H1 (cell line): ENCODE measurements around the gene PTGIR. TPM values are rescaled to one million over a fixed set of nuclear protein-coding genes. Genes with fewer than 3 reads are reported as not detected.

Experiments used
- ASH2L ChIP-seq: fragments of 200-600, 300-600 bp; sonication (generic); IDR thresholded peaks from one replicate; pipeline ENCODE4 v1.7.1; 2017; ENCODE audit warnings: low read length
- EZH2 ChIP-seq: fragments of 200-600 bp; sonication (generic); IDR thresholded peaks from 2 replicates; pipeline ENCODE4 v1.7.1; 2012; ENCODE audit warnings: low read depth, mild to moderate bottlenecking, moderate library complexity, low read length, inconsistent platforms; ENCODE audit not compliant: severe bottlenecking
- SP2 ChIP-seq: IDR thresholded peaks from 2 replicates; pipeline ENCODE4 v1.6.1; 2012; ENCODE audit warnings: mild to moderate bottlenecking, low read length, inconsistent platforms
- SUZ12 ChIP-seq: fragments of 200-600 bp; sonication (generic); IDR thresholded peaks from 2 replicates; pipeline ENCODE4 v1.6.1; 2012; ENCODE audit warnings: mild to moderate bottlenecking, inconsistent platforms, low read length, moderate library complexity, mixed read lengths
- TEAD4 ChIP-seq: IDR thresholded peaks from 2 replicates; pipeline ENCODE4 v1.6.1; 2012; ENCODE audit warnings: low read depth, low read length, inconsistent platforms, mixed read lengths
- polyA plus RNA-seq, 7 experiments: library from polyadenylated mRNA; depleted of rRNA in 3 of 7; stranded (reverse) in 5 of 7; unstranded in 2 of 7; fragments of >200 nt in 5 of 7; fragments of 200-250 nt in 2 of 7; gene quantifications; 1 replicate in 5 of 7; 2 replicates in 1 of 7; 4 replicates in 1 of 7; pipeline versions ENCODE4 v1.2.1 to v1.2.3, GENCODE V29; 2011 to 2013; ENCODE audit warnings: missing spikeins in 2 of 7, mixed read lengths in 2 of 7
- total RNA-seq: library from RNA; stranded (reverse); fragmentation: NEBNext Ultra II Directional; extraction: Animal tissue kit (Norgen Biotek cat#: 25700); gene quantifications from 2 replicates; pipeline ENCODE4 v1.2.1, GENCODE V29; 2021
- TF ChIP-seq, protein P1 (sequence below): fragments of 300-600 bp; sonication (generic); IDR thresholded peaks from 2 replicates; pipeline ENCODE4 v1.7.1; 2012; ENCODE audit warnings: low read length, moderate library complexity, mild to moderate bottlenecking, inconsistent platforms; ENCODE audit not compliant: insufficient replicate concordance
- TF ChIP-seq, protein P2 (sequence below): IDR thresholded peaks from 2 replicates; pipeline ENCODE4 v1.6.1; 2011; ENCODE audit warnings: low read depth, mild to moderate bottlenecking, low read length; ENCODE audit not compliant: insufficient read depth

PTGIR gene
- total and polyA plus RNA-seq, 2 of the 8 experiments (the other 6 are each of a cell fraction or from before 2014, with no cell fraction given), result 0.15 TPM; not detected in 1

DNA sequence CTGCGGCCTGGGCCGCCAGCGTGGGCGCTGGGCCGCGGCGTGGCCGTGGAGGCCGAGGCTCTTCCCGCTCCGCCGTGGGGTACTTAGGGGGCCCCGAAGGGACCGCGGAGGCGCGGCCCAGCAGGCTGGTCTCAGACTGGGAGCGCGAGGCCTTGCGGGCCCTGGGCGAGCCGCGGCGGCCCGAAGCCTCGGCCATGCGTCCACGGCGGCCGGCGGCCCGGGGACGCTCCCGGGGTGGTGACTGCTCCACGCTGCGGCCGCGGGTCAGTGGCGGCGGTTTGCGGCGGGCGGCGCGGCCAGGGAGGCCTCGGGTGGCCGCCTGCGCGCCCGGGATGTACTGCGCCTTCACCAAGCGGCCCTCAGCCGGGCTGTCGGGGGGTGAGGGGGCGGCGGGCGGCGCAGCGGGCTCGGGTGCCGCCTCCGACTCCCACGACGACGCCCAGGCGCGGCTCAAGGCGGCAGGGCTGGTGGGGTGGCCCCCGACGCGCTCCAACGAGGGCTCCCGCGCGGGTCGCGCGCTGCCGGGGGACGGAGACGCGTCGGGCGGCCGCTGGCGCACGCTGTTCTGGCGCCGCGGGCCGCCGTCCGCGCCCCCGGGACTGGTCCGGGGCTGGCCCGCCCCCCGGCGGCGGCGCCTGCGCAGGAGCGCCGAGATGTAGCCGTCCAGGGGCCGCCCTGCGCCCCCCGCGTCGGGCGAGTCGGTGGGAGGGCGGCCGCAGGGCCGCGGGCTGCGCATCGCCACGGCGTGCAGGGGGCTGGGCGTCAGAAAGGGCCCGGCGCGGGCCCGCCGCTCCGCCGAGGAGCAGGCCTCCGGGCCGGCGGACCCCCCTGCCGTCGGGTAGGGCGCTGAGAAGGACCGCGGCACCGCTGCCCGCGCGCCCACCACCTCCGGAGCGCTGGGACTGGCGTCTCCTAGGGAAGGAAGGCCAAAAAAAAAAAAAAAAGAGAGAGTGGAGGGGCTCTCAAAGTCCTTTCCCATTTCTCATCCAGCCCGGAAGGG, 24.4 kb upstream of the PTGIR start (continued):
- TF ChIP-seq, protein P1, sequence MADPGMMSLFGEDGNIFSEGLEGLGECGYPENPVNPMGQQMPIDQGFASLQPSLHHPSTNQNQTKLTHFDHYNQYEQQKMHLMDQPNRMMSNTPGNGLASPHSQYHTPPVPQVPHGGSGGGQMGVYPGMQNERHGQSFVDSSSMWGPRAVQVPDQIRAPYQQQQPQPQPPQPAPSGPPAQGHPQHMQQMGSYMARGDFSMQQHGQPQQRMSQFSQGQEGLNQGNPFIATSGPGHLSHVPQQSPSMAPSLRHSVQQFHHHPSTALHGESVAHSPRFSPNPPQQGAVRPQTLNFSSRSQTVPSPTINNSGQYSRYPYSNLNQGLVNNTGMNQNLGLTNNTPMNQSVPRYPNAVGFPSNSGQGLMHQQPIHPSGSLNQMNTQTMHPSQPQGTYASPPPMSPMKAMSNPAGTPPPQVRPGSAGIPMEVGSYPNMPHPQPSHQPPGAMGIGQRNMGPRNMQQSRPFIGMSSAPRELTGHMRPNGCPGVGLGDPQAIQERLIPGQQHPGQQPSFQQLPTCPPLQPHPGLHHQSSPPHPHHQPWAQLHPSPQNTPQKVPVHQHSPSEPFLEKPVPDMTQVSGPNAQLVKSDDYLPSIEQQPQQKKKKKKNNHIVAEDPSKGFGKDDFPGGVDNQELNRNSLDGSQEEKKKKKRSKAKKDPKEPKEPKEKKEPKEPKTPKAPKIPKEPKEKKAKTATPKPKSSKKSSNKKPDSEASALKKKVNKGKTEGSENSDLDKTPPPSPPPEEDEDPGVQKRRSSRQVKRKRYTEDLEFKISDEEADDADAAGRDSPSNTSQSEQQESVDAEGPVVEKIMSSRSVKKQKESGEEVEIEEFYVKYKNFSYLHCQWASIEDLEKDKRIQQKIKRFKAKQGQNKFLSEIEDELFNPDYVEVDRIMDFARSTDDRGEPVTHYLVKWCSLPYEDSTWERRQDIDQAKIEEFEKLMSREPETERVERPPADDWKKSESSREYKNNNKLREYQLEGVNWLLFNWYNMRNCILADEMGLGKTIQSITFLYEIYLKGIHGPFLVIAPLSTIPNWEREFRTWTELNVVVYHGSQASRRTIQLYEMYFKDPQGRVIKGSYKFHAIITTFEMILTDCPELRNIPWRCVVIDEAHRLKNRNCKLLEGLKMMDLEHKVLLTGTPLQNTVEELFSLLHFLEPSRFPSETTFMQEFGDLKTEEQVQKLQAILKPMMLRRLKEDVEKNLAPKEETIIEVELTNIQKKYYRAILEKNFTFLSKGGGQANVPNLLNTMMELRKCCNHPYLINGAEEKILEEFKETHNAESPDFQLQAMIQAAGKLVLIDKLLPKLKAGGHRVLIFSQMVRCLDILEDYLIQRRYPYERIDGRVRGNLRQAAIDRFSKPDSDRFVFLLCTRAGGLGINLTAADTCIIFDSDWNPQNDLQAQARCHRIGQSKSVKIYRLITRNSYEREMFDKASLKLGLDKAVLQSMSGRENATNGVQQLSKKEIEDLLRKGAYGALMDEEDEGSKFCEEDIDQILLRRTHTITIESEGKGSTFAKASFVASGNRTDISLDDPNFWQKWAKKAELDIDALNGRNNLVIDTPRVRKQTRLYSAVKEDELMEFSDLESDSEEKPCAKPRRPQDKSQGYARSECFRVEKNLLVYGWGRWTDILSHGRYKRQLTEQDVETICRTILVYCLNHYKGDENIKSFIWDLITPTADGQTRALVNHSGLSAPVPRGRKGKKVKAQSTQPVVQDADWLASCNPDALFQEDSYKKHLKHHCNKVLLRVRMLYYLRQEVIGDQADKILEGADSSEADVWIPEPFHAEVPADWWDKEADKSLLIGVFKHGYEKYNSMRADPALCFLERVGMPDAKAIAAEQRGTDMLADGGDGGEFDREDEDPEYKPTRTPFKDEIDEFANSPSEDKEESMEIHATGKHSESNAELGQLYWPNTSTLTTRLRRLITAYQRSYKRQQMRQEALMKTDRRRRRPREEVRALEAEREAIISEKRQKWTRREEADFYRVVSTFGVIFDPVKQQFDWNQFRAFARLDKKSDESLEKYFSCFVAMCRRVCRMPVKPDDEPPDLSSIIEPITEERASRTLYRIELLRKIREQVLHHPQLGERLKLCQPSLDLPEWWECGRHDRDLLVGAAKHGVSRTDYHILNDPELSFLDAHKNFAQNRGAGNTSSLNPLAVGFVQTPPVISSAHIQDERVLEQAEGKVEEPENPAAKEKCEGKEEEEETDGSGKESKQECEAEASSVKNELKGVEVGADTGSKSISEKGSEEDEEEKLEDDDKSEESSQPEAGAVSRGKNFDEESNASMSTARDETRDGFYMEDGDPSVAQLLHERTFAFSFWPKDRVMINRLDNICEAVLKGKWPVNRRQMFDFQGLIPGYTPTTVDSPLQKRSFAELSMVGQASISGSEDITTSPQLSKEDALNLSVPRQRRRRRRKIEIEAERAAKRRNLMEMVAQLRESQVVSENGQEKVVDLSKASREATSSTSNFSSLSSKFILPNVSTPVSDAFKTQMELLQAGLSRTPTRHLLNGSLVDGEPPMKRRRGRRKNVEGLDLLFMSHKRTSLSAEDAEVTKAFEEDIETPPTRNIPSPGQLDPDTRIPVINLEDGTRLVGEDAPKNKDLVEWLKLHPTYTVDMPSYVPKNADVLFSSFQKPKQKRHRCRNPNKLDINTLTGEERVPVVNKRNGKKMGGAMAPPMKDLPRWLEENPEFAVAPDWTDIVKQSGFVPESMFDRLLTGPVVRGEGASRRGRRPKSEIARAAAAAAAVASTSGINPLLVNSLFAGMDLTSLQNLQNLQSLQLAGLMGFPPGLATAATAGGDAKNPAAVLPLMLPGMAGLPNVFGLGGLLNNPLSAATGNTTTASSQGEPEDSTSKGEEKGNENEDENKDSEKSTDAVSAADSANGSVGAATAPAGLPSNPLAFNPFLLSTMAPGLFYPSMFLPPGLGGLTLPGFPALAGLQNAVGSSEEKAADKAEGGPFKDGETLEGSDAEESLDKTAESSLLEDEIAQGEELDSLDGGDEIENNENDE, result no peak
- TF ChIP-seq TEAD4 (no peak), SP2 (no peak), EZH2 (peak; percentile 35), SUZ12 (peak; percentile 45), ASH2L (no peak)
- TF ChIP-seq, protein P2, sequence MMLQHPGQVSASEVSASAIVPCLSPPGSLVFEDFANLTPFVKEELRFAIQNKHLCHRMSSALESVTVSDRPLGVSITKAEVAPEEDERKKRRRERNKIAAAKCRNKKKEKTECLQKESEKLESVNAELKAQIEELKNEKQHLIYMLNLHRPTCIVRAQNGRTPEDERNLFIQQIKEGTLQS, result no peak
